ENCODE results near the gene COCH.

- TF ChIP-seq CTCF (conservative IDR thresholded peaks at IDR 0.05) (no peak), EZH2 (IDR thresholded peaks at IDR 0.05; ENCODE audit: low read depth) (no peak)
Observed at GRCh38 chr14:30853946-30854345, 20.4 kb upstream of the COCH start.
